Renal cortical epithelial cell (primary cell): ENCODE measurements around the gene STK32B. TPM values are rescaled to one million over a fixed set of nuclear protein-coding genes. Genes with fewer than 3 reads are reported as not detected.
"Not testable (repeated sequence)": the region's sequence is repeated elsewhere in the genome, so short reads cannot be mapped to it uniquely, and the experiment has no call there.

Experiments used
- DNase-seq: peaks from one replicate; pipeline ENCODE4 v3.0.0-alpha.2; 2011; ENCODE audit warnings: low read depth
- total RNA-seq: library from RNA; depleted of rRNA; stranded (reverse); fragments of >200 nt; gene quantifications from 2 replicates; pipeline ENCODE4 v1.2.3, GENCODE V29; 2014

STK32B gene
- total RNA-seq, 1 donor from 2014 or later: 13.6 TPM

- DNase-seq: no peak
Measured at GRCh38 chr4:5260121-5260520, 208.8 kb downstream of the STK32B start.

- DNase-seq: no peak
Measured at GRCh38 chr4:5261866-5262265, 210.6 kb downstream of the STK32B start.

GRCh38 chr4:5266991-5267390, 215.7 kb downstream of the STK32B start:
- no peak for DNase-seq

GRCh38 chr4:5267408-5267807, 216.1 kb downstream of the STK32B start:
- no peak for DNase-seq

DNA sequence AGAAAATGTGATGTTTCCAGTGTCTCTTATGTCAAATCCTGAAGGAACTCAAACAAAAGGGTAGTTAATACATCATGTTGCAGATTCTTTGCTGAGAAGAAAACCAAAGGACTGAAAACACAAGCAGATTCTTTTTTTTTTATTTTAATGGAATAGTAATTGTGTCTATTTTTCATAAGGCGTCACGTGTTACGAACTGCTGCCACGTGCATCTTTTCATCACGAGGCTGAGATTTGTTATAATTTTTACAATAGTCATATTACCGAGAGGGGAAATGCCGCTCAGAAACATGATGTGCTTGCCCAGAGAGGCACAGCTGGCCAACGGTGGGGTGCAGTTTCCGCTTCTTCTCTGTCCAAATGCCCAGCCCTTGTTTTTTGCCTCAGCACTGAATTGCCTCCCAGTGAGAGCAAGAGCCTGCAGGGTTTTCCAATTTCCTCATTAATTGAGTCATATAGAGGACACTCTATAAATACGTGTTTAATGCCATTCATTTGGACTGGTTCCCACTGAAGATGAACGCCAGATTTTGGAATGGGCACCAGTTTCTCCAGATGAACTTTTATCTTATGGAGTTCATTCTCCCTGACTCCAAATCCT, 225.3 kb downstream of the STK32B start:
- no peak for DNase-seq

DNA sequence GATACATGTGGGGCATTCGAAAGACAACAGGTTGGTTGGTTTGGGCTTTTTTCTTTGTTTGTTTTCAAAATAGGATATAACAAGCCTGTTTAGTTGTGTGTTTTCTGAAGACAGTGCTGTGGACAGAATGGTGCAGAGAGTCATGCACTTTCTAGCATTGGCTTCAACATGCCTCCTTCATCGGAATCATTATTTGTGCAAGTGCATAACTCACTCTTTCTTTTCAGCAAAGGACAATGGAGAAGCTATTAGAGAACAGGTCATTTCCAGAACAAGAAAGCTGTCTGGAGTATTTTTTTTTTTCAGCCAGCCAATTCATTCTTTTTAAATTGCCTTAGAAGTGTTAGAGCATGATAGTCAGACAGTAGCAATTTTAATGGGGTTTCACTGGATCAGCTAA, 225.8 kb downstream of the STK32B start:
- DNase-seq: no peak

GRCh38 chr4:5278213-5278612, 226.9 kb downstream of the STK32B start:
- no peak for DNase-seq

DNA sequence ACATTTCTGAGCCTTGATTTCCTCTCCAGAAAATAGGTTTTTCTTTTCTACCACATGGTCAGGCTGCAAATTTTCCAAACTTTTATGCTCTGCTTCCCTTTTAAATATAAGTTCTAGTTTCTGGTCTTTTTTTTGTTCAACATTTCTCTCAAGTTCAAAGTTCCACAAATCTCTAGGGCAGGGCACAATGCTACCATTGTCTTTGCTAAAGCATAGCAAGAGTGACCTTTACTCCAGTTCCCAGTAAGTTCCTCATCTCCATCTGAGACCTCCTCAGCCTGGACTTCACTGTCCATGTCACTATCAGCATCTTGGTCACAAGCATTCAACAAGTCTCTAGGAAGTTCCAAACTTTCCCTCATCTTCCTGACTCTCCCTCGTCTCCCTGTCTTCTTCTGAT, 228.8 kb downstream of the STK32B start:
- not testable (repeated sequence) for DNase-seq

- no peak for DNase-seq
Measured at GRCh38 chr4:5280828-5281227, 229.5 kb downstream of the STK32B start.

- no peak for DNase-seq
Measured at GRCh38 chr4:5283837-5284236, 232.6 kb downstream of the STK32B start.

GRCh38 chr4:5284517-5284916, 233.2 kb downstream of the STK32B start:
- no peak for DNase-seq

- no peak for DNase-seq
Measured at GRCh38 chr4:5292101-5292500, 240.8 kb downstream of the STK32B start.

DNA sequence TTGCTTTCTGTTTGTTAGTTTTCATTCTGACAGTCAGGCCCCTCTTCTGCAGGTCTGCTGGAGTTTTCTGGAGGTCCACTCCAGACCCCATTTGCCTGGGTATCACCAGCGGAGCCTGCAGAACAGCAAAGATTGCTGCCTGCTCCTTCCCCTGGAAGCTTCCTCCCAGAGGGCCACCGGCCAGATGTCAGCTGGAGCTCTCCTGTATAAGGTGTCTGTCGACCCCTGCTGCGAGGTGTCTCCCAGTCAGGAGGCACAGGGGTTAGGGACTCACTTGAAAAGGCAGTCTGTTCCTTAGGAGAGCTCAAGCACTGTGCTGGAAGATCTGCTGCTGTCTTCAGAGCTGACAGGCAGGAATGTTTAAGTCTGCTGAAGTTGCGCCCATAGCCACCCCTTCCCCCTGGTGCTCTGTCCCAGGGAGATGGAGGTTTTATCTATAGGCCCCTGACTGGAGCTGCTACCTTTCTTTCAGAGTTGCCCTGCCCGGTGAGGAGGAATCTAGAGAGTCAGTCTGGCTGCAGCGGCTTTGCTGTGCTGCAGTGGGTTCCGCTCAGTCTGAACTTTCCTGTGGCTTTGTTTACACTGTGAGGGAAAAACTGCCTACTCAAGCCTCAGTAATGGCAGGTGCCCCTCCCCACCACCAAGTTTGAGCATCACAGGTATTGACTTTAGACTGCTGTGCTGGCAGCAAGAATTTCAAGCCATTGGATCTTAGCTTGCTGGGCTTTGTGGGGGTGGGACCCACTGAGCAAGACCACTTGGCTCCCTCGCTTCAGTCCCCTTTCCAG, 246.9 kb downstream of the STK32B start:
- not testable (repeated sequence) for DNase-seq

- no peak for DNase-seq
Measured at GRCh38 chr4:5300283-5300682, 249.0 kb downstream of the STK32B start.

DNA sequence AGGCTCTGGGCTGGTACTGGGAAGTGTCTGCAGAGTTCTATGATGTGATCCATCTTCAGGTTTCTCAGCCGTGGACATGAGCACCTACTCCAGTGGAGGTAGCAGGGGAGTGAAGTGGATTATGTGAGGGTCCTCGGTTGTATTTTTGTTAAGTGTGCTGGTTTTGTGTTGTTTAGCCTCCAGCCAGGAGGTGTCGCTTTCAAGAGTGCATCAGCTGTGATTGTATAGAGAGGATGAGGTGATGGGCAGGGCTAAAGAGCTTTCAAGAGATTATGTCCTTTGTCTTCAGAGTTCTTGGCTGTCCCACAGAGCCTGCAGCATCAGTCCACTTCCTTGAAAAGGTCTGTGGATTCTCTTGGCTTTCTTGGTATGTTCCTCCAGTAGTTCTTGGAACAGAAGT, 256.6 kb downstream of the STK32B start:
- DNase-seq: no peak

DNA sequence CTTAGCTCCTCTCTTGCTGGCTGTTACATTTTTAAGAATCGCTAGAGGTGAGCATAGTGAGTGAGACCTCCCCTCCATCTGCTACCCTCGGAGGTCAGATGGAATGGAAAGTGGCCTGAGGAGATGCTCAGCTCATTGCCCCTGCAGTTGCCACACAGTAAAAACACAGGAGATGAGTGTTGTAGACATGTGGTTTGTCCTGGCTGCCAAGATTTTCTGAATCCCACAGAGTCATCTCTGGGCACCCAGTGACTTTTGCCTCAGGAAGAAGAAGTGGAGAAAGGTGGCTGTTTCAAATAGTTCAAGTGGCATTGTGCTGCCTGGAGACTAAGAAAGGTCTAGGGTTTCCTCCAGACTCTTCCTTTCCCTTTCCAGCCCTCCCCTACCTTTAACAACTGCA, 271.0 kb downstream of the STK32B start:
- no peak for DNase-seq

DNA sequence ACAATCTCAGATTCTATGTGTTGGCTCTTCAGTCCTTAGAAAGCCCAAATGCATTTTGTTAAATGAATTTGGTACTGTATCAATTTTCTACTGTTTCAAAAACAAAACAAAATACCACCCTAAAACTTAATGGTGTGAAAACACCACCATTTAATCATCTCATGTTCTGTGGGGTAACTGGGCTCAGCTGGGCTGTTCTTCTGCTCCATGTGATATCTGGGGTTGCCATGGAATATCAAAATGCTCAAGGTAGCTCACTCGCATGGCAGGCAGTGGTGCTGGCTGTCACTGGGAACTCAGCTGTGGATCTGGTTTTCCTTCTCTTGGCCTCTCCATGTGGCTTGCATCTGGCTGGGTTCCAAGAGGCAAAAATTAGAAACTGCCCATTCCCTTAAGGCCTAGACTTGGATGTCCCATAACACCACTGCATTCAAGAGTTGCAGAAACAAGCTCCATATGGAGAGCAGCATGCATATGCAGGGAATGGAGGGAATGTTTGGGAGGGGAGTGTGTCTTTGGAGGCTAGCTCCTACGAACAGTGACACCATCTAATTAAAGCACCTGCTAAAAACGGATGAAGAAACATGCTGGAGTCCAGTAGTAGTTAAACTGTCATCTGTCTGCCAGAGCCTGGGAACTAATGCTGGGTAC, 279.2 kb downstream of the STK32B start:
- DNase-seq: no peak

DNA sequence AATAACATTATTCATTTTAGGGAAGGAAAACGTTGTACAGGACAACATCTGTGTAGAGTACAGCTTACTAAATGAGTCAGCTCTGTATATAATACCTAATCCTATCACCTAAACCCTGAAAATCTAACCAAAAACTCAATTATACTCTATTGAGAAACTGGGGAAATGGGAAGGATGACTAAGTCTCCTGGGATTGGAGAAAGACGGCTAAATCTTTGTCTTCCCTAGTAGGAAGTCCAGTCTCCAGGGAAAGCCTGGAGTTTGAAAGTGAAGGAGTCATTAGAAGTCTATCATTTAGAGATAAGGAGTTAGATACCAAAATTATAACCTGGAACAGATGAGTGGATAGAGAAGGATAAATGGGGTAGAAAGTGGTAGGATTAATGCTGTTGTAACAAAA, 286.5 kb downstream of the STK32B start:
- DNase-seq: no peak

- DNase-seq: no peak
Measured at GRCh38 chr4:5338531-5338930, 287.3 kb downstream of the STK32B start.

- no peak for DNase-seq
Measured at GRCh38 chr4:5340991-5341451, 289.7 kb downstream of the STK32B start.

GRCh38 chr4:5341526-5341925, 290.2 kb downstream of the STK32B start:
- no peak for DNase-seq

DNA sequence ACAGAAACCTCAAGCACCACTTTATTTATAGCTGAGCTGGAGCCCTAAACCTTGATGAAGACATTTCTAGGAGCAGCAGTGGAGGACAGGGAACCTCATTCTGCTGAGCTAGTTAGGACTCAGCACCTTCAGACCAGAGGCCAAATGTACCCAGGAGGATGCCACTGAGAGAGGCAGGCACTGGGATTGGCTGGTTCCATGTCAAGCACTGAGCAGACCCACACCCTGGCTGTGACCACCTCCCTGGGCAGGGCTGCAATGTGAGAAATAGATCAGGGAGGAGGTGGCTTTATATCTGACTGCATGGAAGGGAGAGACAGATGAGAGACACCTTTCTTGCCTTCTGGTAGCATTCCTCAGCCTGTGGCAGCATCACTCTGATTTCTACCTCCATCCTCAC, 304.6 kb downstream of the STK32B start:
- no peak for DNase-seq

- DNase-seq: no peak
Measured at GRCh38 chr4:5357870-5358269, 306.6 kb downstream of the STK32B start.
